ENCODE measurements around the gene CNKSR3.
"Not testable (repeated sequence)": the region's sequence is repeated elsewhere in the genome, so short reads cannot be mapped to it uniquely, and the experiment has no call there.

The CNKSR3 gene

DNA sequence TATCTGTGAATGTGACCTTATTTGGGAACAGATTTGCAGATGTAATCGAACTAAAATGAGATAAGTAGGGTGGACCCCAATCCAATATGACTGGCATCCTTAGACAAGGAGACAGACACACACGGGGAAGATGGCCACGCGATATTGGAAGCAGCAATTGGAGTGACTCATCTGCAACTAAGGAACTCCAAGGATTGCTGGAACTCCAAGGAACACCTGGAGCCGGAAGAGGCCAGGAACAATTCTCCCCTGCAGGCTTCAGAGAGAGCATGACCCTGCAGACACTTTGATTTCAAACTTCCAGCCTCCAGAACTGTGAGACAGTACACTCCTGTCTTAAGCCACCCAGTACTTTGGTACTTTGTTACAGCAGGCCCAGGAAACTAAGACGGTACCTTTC is 19.5 kb upstream of the CNKSR3 start:
- H3K4me3 ChIP-seq (ENCODE audit: low read depth, low read length): no peak overlapping the region

DNA sequence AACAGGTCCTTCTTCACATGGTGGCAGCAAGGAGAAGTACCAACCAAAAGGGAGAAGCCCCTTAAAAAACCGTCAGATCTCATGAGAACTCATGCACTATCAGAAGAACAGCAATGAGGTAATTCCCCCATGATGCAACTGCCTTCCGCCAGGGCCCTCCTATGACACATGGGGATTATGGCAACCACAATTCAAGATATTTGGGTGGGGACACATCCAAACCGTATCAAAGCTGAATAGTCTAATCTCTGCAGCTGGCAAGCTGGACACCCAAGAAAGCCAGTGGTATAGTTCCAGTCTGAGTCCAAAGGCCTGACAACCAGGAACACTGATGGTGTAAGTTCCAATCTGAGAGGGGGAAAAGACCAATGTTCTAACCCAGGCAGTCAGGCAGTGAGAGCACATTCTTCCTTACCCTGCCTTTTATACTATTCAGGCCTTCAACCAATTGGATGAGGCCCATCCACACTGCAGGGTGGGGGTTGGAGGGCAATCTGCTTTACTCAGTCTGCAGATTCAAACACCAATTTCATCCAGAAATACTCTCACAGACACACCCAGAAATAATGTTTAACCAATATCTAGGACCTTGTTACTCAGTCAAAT is 17.9 kb upstream of the CNKSR3 start:
- no peak overlapping the region for H3K4me3 ChIP-seq (ENCODE audit: low read depth, low read length)

- no peak overlapping the region for H3K4me3 ChIP-seq (ENCODE audit: low read depth, low read length)
Measured at GRCh38 chr6:154526996-154527395, 16.5 kb upstream of the CNKSR3 start.

- no peak overlapping the region for H3K4me3 ChIP-seq (ENCODE audit: low read depth, low read length)
Measured at GRCh38 chr6:154522576-154522975, 12.1 kb upstream of the CNKSR3 start.

DNA sequence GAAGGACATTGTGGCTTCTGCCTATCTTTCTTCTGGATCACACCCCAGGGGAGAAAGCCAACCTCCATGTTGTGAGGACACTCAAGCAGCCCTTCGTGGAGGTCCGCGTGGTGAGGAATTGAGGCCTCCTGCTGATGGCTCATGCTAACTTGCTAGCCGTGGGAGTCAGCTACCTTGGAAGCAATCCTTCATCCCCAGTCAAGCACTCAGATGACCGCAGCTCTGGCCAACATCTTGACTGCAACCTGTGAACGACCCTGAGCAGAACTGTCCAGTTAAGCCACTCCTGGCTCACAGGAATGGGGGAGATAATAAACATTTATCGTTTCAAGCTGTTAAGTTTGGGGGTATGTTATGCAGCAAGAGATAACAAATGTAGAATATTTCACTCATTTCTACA is 10.9 kb upstream of the CNKSR3 start:
- no peak overlapping the region for H3K4me3 ChIP-seq (ENCODE audit: low read depth, low read length)

DNA sequence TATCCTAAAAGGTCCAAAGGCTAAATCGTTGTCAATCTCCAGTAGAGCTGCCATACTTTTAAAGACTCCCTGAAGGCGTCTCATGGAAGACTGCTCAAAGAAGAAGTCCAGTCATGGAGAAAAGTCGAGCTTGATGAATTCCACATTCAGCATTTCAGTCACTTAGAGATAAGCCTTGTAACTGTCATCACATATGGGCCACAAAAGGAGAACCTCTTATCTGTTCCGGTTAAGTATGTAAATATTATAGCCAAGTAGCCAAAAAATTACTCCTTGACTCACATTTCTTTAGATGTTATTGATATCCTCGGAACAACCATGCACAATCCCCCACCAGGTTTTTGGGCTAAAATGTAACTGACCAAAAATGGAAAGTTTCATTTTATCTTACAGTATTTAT is 9.8 kb upstream of the CNKSR3 start:
- H3K4me3 ChIP-seq (ENCODE audit: low read depth, low read length): no peak overlapping the region

DNA sequence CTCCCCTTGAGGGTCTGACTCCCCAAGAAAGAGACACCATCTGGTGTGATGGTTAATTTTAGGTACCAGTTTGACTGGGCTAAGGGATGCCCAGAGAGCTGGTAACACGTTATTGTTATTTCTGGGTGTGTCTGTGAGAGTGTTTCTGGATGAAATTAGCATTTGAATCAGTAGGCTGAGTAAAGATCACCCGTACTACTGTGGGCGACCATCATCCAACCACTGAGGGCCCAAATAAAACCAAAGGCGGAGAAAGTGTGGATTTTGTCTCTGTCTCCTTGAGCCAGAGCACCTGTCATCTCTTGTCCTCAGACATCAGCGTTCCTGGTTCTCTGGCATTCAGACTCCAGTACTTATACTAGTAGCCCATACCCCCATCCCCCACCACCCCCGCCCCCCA is 7.9 kb upstream of the CNKSR3 start:
- H3K4me3 ChIP-seq (ENCODE audit: low read depth, low read length): no peak overlapping the region

DNA sequence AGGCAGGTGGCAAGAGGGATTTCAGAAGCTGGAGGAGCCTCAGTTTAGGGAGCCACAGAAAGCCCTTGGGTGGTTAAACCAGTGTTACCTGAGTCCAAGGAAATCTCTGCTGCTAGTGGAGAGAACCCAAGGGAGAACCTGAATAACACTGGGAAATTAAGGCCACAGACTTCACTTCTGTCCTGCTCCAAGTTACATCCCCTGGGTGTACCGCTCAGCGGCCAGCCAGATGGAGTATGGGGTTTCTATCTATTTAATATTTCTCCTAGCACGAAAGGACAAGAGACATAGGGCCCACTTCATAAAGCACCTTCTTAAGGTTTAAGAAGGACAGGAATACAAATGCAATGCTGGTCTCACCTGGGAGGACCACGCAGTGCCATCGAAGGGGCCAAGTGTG is 5.8 kb upstream of the CNKSR3 start:
- no peak overlapping the region for H3K4me3 ChIP-seq (ENCODE audit: low read depth, low read length)

DNA sequence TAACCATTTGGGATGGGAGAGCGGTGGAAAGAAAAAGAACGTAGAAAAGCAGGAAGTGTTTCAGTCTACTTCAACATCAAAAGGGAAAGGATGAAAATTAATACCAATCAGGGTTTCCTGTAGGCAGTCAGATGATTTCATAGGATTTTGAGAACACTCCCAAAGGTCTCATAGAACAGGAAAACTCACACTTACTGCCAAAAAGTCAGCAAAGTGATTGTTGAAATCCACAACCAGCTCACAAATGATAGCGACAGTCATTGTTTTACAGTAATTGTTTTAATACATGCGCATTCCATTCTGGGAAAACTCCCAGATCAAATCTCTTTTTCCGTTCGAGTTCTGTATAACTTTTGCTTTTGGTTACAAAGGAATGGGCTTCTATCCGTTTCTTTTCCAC is 5.3 kb upstream of the CNKSR3 start:
- no peak overlapping the region for H3K4me3 ChIP-seq (ENCODE audit: low read depth, low read length)

DNA sequence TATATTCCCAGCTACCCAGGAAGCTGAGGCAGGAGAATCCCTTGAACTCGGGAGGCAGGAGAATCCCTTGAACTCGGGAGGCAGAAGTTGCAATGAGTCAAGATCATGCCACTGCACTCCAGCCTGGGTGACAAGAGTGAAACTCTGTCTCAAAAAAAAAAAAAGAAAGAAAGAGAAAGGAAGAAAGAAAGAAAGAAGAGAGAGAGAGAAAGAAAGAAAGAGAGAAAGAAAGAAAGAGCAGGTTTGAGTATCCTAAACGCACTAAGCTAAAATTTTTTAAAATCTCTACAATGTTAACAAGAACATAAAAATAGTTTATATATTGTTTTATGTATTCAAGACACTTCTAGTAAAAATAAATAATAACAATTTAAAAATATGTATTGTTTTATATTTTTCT is 4.6 kb upstream of the CNKSR3 start:
- H3K4me3 ChIP-seq (ENCODE audit: low read depth, low read length): not testable (repeated sequence)

GRCh38 chr6:154514481-154514880 is 4.0 kb upstream of the CNKSR3 start:
- H3K4me3 ChIP-seq (ENCODE audit: low read depth, low read length): no peak overlapping the region

DNA sequence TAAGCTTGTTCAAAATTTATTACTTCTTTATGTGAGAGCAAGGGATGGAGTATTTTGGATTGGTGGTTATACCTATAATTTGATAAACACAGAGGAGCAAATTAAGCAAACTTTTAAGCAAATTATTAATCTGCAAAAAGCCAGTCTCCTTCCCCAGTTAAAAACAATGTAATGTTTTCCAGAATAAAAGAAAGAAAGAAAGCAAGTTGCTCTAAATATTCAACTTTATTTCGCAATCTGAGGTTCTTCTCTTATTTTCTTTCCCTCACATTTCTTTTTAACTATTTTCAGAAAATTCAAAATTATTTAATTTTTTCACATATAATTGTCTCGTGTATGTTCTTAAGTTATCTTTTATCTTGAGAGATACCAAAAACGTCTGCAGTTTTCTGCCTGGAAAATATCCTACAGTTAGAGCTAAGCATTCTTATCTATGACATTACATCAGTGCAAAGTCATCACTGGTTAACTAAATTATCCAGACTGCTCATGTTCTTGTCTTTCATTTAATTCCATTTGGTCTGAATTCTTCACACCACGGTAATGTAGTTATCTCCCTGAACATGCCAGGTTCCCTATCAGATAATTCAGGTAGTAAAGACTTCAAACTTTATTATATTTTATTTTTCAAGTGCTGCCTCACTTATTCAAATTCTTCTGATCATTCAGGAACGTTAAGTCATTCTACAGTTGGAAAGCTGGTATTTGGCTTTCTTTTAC is 3.3 kb upstream of the CNKSR3 start:
- no peak overlapping the region for H3K4me3 ChIP-seq (ENCODE audit: low read depth, low read length)

- no peak overlapping the region for H3K4me3 ChIP-seq (ENCODE audit: low read depth, low read length)
Measured at GRCh38 chr6:154512201-154512600, 1.7 kb upstream of the CNKSR3 start.

DNA sequence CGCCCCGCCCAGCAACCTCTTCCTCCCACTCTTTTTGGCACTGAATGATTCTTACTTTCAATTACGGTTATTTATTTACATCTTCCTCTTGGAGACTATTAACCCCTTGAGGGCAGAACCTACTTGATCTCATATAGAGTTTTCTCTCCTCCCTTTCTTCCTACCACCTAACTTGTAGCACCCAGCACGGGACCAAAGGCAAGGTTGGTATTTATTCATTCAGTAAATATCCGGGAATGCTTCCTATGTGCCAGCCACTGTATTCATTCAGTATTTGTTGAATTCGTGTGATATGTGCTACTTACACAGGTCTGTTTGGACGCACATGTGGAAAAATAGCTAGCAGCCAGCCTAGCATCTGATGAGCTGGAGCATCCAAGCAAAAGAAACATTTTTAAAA is 1.3 kb upstream of the CNKSR3 start:
- H3K4me3 ChIP-seq (ENCODE audit: low read depth, low read length): no peak overlapping the region

DNA sequence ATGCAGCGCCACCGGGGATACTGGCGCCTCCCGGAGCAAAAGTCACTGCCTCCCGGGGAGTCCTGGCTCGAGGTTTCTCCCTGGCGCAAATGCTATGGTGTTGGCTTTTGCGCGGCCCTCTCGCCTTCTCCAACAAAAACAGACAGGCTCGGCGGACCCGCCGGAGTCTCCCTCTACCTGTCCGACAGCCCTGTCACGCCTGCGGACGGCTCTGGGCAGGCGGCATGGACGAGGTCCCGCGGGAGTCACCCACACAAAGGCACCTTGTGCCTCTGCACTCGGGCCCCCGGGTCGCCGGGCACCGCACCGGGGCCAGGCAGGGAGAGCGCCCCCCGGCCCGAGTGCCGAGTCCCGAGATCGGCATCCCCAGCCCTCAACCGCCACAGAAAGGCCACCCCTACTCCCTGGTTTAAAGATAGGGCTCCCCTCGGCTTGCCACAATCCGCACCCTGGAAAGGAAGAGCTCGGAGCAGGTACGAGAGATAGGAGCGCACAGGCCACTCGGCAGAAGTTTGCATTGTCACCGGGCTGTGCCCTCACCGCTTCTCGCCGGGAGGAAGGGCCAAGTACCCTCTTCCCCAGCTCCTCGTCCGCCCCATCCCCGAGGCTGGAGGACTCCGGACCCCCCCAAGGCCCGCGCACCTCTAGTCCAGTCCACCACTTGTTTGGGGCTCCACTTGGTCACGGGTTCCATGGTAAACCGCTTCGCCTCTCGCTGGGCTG is 903 bp downstream of the CNKSR3 start:
- peak overlapping the region; percentile 62 for H3K4me3 ChIP-seq (ENCODE audit: low read depth, low read length)

DNA sequence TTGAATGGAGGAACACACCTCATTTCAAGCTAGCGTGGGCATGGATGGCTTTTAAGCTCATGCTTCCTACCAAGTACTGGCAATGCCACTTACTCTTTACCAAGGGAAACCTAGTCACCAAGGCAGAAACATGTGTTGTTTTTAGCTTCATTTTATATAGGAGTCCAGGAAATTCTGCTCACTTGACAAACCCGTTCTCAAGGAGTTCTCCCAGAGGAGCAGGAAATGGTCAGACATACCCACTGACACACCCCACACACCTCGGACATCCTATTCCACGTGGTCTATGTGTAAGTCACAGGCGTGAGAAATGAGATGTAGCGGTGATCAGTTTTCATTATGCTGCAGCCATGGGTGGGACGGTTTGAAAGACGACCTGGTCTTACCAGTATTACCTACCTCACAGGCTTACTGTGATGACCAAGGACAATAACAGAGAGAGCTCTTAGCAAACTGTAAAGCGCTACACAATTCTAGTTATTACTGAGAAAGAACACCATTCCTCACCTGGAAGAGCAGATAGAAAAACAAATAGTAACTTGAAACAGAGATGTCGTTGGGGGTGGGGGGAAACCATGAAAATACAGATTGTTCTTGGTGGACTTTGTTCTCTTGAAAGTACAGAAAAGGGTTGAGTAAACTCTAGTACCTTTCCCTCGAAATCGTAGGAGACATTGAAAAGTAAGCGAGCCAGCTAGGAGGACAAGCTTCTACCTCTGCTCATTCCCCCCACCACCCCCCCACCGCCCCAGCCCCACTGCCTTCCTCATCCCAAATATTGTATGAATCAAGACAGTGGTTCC is 1.7 kb downstream of the CNKSR3 start:
- H3K4me3 ChIP-seq (ENCODE audit: low read depth, low read length): peak overlapping the region; percentile 18

GRCh38 chr6:154506991-154507898 is 3.2 kb downstream of the CNKSR3 start:
- H3K4me3 ChIP-seq (ENCODE audit: low read depth, low read length): no peak overlapping the region

DNA sequence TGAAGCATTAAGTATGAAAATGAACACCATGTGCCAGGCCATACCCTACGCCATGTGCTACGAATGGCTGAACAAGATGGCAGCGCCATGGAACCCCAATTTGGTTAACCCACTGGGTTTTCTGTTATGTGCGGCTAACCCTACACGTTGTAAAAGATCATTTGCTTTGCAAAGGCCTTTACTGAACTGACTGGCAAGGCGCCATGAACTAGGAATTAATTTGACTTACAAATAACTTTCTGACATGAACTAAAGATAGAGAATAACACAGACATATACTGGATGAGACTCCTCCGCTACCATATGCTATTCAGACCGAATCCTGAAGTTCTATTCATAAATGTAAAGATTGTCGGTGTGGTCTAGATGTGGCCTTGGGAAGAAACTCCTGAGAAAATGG is 3.9 kb downstream of the CNKSR3 start:
- H3K4me3 ChIP-seq (ENCODE audit: low read depth, low read length): no peak overlapping the region

GRCh38 chr6:154506108-154506507 is 4.4 kb downstream of the CNKSR3 start:
- no peak overlapping the region for H3K4me3 ChIP-seq (ENCODE audit: low read depth, low read length)

DNA sequence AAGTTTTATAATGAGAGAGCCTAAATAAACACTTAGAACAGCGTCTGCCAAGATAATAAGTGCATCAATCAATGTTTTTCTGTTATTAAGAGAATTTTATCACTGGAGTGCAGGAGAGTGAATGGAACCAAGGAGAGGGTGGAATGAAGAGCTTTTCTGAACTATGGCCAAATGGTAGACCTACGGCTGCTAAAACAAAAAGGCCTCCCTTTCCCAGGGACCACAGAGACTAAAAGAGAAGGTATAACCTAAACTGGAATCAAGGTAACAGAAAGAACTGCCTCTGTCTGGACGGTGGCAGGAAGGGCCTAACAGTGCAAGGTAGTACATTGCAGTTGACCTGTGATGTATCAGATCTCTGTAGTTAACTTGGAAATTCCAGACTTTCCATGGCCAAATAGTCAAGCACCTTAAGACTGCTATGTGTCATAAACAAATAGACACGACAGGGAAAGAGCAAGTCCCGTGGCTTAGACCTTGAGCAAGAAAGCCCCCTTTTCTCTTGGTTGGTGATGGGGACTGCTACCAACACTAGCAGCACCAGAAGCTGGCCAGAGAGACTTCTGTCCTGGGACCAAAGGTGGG is 5.5 kb downstream of the CNKSR3 start:
- H3K4me3 ChIP-seq (ENCODE audit: low read depth, low read length): no peak overlapping the region

Measured in iPS-11a (cell line).